Lung (tissue), 12 donors: Measurements from ENCODE around the gene PRKN. TPM values are rescaled to one million over a fixed set of nuclear protein-coding genes. Genes with fewer than 3 reads are reported as not detected.

ENCODE experiments used
- ATAC-seq: fragments of 200-7000 bp; cut with Tn5 transposase; one replicate; pipeline ENCODE4 v1.9.1; 2020; ENCODE audit warnings: moderate number of reproducible peaks; ENCODE audit not compliant: insufficient read depth, low FRiP score
- DNase-seq, 3 donors: peaks; one replicate each; pipeline ENCODE4 v3.0.0-alpha.2; 2013 to 2017
- H3K27ac ChIP-seq, 2 donors: one replicate each; pipeline ENCODE4 v1.5.1; 2013; ENCODE audit warnings: mild to moderate bottlenecking in 2 of 2, moderate library complexity in 2 of 2, control low read depth in 1 of 2, inconsistent platforms in 1 of 2, low read depth in 1 of 2, low read length in 1 of 2
- H3K27me3 ChIP-seq, 3 donors: one replicate each; pipeline ENCODE4 v1.5.1; 2013; ENCODE audit warnings: low read length in 2 of 3; ENCODE audit not compliant: control insufficient read depth in 3 of 3, insufficient read depth in 3 of 3
- H3K36me3 ChIP-seq, 4 donors: one replicate each; pipeline ENCODE4 v1.5.1; 2013; ENCODE audit warnings: low read length in 4 of 4, mild to moderate bottlenecking in 1 of 4, moderate library complexity in 1 of 4; ENCODE audit not compliant: control insufficient read depth in 4 of 4, insufficient read depth in 4 of 4
- H3K4me1 ChIP-seq, 5 donors: one replicate each; pipeline ENCODE4 v1.5.1; 2013; ENCODE audit warnings: low read length in 5 of 5, mild to moderate bottlenecking in 2 of 5, moderate library complexity in 1 of 5; ENCODE audit not compliant: control insufficient read depth in 5 of 5, insufficient read depth in 5 of 5
- H3K4me3 ChIP-seq: one replicate; pipeline ENCODE4 v1.5.1; 2013; ENCODE audit warnings: mild to moderate bottlenecking, control low read depth, moderate library complexity
- H3K9ac ChIP-seq, 2 donors: one replicate each; pipeline ENCODE4 v1.5.1; 2013; ENCODE audit warnings: low read length in 2 of 2, control low read depth in 1 of 2; ENCODE audit not compliant: insufficient read depth in 1 of 2
- H3K9me3 ChIP-seq, 4 donors: one replicate each; pipeline ENCODE4 v1.5.1; 2013; ENCODE audit warnings: low read length in 3 of 4, mild to moderate bottlenecking in 1 of 4, moderate library complexity in 1 of 4; ENCODE audit not compliant: control insufficient read depth in 4 of 4, insufficient read depth in 3 of 4
- WGBS, 2 donors: extraction: QIAGEN DNeasy Blood & Tissue Kit; methylation state at CpG; one replicate each; pipeline ENCODE4 v1.1.7; 2013; 5-methylcytosine and 5-hydroxymethylcytosine counted together
- polyA plus RNA-seq, 2 donors: library from polyadenylated mRNA; stranded (reverse); fragments of 200-250 nt; gene quantifications; one replicate each; pipeline ENCODE4 v1.2.1, GENCODE V29; 2013
- total RNA-seq, 2 donors: library from RNA; depleted of rRNA in 1 of 2; stranded (reverse); fragments of >200 nt in 1 of 2; gene quantifications; one replicate each; pipeline ENCODE4 v1.2.1, GENCODE V29; 2014 to 2021
- TF ChIP-seq, protein P1 (sequence below): IDR thresholded peaks from 2 replicates; pipeline ENCODE4 v1.5.1; 2012; ENCODE audit warnings: mild to moderate bottlenecking; ENCODE audit errors: control extremely low read depth, extremely low read depth
- donor health status: control.
- donor health status: control.
- donor health status: Bipolar disorder and iron deficiency.
- donor health status: healthy.
- donor health status: DM: yes; HTN: yes; CAD: no.

Gene PRKN
- total and polyA plus RNA-seq, 4 donors: 0.27 to 11.2 (median 3.1) TPM

GRCh38 chr6:162491637-162492036 is 235.9 kb downstream of the PRKN start:
- peaks cover 0 to 5% (median 0%) of the 10 kb centered on the region in 5 donors for H3K4me1 ChIP-seq
- H3K9ac ChIP-seq: no peak overlapping the region
- no peaks in the 10 kb centered on the region for H3K27me3 ChIP-seq
- 92 to 94% methylated on average over 9 of the region's 9 CpGs for WGBS, 2 donors
- peaks cover 0 to 3% (median 0%) of the 10 kb centered on the region in 4 donors for H3K9me3 ChIP-seq
- ATAC-seq (no peak), DNase-seq (no peak)
- H3K4me3 ChIP-seq: no peak overlapping the region
- no peak overlapping the region for H3K27ac ChIP-seq
- no peaks in the 10 kb centered on the region for H3K36me3 ChIP-seq
- TF ChIP-seq, protein P1, sequence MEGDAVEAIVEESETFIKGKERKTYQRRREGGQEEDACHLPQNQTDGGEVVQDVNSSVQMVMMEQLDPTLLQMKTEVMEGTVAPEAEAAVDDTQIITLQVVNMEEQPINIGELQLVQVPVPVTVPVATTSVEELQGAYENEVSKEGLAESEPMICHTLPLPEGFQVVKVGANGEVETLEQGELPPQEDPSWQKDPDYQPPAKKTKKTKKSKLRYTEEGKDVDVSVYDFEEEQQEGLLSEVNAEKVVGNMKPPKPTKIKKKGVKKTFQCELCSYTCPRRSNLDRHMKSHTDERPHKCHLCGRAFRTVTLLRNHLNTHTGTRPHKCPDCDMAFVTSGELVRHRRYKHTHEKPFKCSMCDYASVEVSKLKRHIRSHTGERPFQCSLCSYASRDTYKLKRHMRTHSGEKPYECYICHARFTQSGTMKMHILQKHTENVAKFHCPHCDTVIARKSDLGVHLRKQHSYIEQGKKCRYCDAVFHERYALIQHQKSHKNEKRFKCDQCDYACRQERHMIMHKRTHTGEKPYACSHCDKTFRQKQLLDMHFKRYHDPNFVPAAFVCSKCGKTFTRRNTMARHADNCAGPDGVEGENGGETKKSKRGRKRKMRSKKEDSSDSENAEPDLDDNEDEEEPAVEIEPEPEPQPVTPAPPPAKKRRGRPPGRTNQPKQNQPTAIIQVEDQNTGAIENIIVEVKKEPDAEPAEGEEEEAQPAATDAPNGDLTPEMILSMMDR: no peak

- H3K4me1 ChIP-seq: peaks cover 0 to 5% (median 0%) of the 10 kb centered on the region in 5 donors
- no peaks in the 10 kb centered on the region for H3K36me3 ChIP-seq
- H3K4me3 ChIP-seq: no peak overlapping the region
- peaks cover 0 to 3% (median 0%) of the 10 kb centered on the region in 4 donors for H3K9me3 ChIP-seq
- H3K27ac ChIP-seq: no peak overlapping the region
- no peak overlapping the region for H3K9ac ChIP-seq
- DNase-seq (peak in 2 of 3 donors; percentile 18 to 21), ATAC-seq (no peak)
- TF ChIP-seq, protein P1: no peak
- WGBS, 2 donors: 82 to 95% methylated on average over 5 of the region's 5 CpGs
- H3K27me3 ChIP-seq: no peaks in the 10 kb centered on the region
Observed at GRCh38 chr6:162489101-162489976, 238.2 kb downstream of the PRKN start.

DNA sequence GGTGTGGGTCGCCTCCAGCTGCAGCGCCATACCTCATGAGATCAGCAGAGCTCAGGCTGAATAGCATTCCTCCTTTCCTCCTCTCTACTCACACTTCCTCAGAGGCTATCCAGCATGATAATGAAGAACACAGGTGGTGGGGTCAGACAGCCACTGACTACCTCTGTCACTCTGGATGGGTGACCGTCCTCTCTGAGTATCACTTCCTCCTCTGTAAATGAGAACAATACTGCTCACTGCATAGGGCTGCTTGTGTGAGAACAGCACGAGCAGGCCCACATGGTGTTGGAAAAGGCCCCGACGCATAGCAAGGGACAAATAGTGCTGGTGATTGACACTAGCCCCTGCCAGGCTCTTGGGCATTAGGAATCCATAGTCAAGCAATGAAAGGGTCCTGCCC is 239.1 kb downstream of the PRKN start:
- 87 to 98% methylated on average over 6 of the region's 6 CpGs for WGBS, 2 donors
- Histone ChIP-seq H3K4me3 (no peak overlapping the region), H3K27ac (no peak overlapping the region), H3K4me1 (peaks cover 0 to 5% (median 0%) of the 10 kb centered on the region in 5 donors), H3K9me3 (peaks cover 0 to 3% (median 0%) of the 10 kb centered on the region in 4 donors), H3K36me3 (no peaks in the 10 kb centered on the region), H3K27me3 (no peaks in the 10 kb centered on the region), H3K9ac (no peak overlapping the region)
- ATAC-seq: no peak
- no peak for DNase-seq
- TF ChIP-seq, protein P1: no peak
